Uterus (tissue), 4 donors: ENCODE measurements around the gene CABP7. TPM values are rescaled to one million over a fixed set of nuclear protein-coding genes. Genes with fewer than 3 reads are reported as not detected.

Experiments
- DNase-seq, 2 donors: peaks; one replicate each; pipeline ENCODE4 v3.0.0-alpha.2; 2019 to 2020
- H3K27ac ChIP-seq, 2 donors: fragments of 200-600 bp; sonication (generic); 1 replicate in 1 of 2; 2 replicates in 1 of 2; pipeline ENCODE4 v1.5.1; 2016 to 2018
- H3K27me3 ChIP-seq, 2 donors: fragments of 200-600 bp; sonication (generic); one replicate each; pipeline ENCODE4 v1.5.1; 2018 to 2019; ENCODE audit warnings: control low read depth in 1 of 2
- H3K36me3 ChIP-seq, 2 donors: fragments of 200-600 bp; sonication (generic); one replicate each; pipeline ENCODE4 v1.5.1; 2019; ENCODE audit warnings: control low read depth in 1 of 2
- H3K4me1 ChIP-seq, 2 donors: fragments of 200-600 bp; sonication (generic); one replicate each; pipeline ENCODE4 v1.5.1; 2018 to 2019; ENCODE audit warnings: control low read depth in 1 of 2
- H3K4me3 ChIP-seq, 2 donors: fragments of 200-600 bp; sonication (generic); 1 replicate in 1 of 2; 2 replicates in 1 of 2; pipeline ENCODE4 v1.5.1; 2018 to 2019; ENCODE audit warnings: mild to moderate bottlenecking in 1 of 2
- H3K9me3 ChIP-seq, 2 donors: fragments of 200-600 bp; sonication (generic); one replicate each; pipeline ENCODE4 v1.5.1; 2019; ENCODE audit warnings: control low read depth in 1 of 2
- CTCF ChIP-seq, 4 experiments: fragments of 200-600 bp in 2 of 4; fragments of 450-650 bp in 2 of 4; sonication (generic) in 2 of 4; IDR thresholded peaks; one replicate each; pipeline ENCODE4 v1.5.1; 2016 to 2019; ENCODE audit warnings: antibody characterized with exemption in 4 of 4, mild to moderate bottlenecking in 2 of 4, moderate library complexity in 1 of 4
- POLR2A ChIP-seq, 2 donors: fragments of 450-650 bp; IDR thresholded peaks; one replicate each; pipeline ENCODE4 v1.6.1; 2016; ENCODE audit warnings: antibody characterized with exemption in 2 of 2, mild to moderate bottlenecking in 1 of 2, moderate library complexity in 1 of 2
- intact Hi-C: fragments of 100-400 bp; cut with DNase I; formaldehyde crosslinking; loops from one replicate; pipeline ENCODE4 v1.15.1; 2023; ENCODE audit warnings: low total_unique reads
- total RNA-seq, 4 donors: library from RNA; depleted of rRNA in 3 of 4; stranded (reverse); fragments of >200 nt in 3 of 4; gene quantifications; one replicate each; pipeline versions ENCODE4 v1.1.0 to v1.2.4, GENCODE V29; 2014 to 2023
- donor health status: DM: yes; HTN: yes; CAD: no.

Gene CABP7
- total RNA-seq, 4 donors from 2014 or later: 0.14 TPM; not detected in 3

DNA sequence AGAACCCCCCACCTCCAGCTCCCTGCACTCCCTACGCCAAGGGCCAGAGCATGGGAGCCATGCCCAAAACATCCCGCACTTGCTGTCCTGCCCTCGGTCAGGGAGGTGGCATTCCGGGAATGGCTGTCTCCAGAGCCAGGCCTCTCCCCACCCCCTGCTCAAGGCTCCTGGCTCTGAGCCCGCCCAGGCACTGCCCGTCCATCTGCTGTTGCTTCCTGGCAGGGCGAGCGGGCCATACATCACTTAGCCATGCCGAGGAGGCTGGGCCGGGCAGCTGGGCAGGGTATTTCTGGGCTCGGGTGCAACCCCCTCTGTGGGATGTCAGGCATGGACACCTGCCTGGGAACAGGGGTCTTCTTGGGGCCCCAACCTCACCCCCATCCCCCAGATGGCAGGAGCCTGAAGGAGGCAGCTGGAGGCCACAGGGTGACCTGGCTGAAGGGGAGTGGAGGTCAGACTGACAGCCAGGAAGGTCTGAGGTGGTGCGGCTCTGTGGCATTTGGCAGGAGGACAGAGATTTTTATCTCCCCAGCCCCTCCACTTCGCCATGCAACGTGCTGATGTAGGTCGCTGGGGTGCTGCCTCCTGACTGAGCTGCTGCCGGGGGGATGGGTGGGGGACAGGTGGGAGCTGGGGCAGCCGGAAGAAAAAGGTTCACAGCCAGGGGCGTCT is 8.7 kb upstream of the CABP7 start:
- no peaks in the 10 kb centered on the region for H3K27me3 ChIP-seq
- H3K4me3 ChIP-seq: no peak overlapping the region
- no peaks in the 10 kb centered on the region for H3K36me3 ChIP-seq
- H3K4me1 ChIP-seq: no peaks in the 10 kb centered on the region
- intact Hi-C loops: no loop called here
- H3K27ac ChIP-seq: no peak overlapping the region
- no peaks in the 10 kb centered on the region for H3K9me3 ChIP-seq
- TF ChIP-seq CTCF (IDR thresholded peaks at IDR 0.05) (no peak), POLR2A (IDR thresholded peaks at IDR 0.05) (no peak)
- no peak for DNase-seq

DNA sequence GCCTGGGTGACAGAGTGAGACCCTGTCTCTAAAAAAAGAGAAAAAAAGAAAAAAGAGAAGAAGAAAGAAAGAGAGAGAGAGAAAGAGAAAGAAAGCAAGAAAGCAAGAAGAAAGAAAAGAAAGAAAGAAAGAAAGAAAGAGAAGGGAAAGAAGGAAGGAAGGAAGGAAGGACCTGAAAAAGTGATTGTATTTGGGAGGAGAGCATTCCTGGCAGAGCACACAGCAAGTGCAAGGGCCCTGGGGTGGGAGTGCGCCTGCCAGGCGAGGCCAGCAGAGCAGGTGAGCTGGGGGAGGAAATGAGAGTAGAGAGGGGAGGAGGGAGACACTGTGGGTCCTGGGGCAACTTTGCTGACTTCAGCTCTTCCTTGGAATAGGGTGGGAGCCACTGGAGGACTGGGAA is 7.7 kb upstream of the CABP7 start:
- no peak for DNase-seq
- Histone ChIP-seq H3K27ac (no peak overlapping the region), H3K36me3 (no peaks in the 10 kb centered on the region), H3K27me3 (no peaks in the 10 kb centered on the region), H3K9me3 (no peaks in the 10 kb centered on the region), H3K4me1 (no peaks in the 10 kb centered on the region), H3K4me3 (no peak overlapping the region)
- intact Hi-C loops: no loop called here
- no peak for TF ChIP-seq CTCF (IDR thresholded peaks at IDR 0.05)
- TF ChIP-seq POLR2A (IDR thresholded peaks at IDR 0.05): no peak

GRCh38 chr22:29713156-29713727 is 6.6 kb upstream of the CABP7 start:
- intact Hi-C loops: no loop called here
- no peak for TF ChIP-seq POLR2A (IDR thresholded peaks at IDR 0.05)
- TF ChIP-seq CTCF (IDR thresholded peaks at IDR 0.05): no peak
- no peaks in the 10 kb centered on the region for H3K9me3 ChIP-seq
- DNase-seq: no peak
- no peak overlapping the region for H3K4me3 ChIP-seq
- H3K4me1 ChIP-seq: no peaks in the 10 kb centered on the region
- no peak overlapping the region for H3K27ac ChIP-seq
- H3K36me3 ChIP-seq: no peaks in the 10 kb centered on the region
- H3K27me3 ChIP-seq: no peaks in the 10 kb centered on the region

GRCh38 chr22:29715240-29715639 is 4.6 kb upstream of the CABP7 start:
- Histone ChIP-seq H3K9me3 (no peaks in the 10 kb centered on the region), H3K4me3 (no peak overlapping the region), H3K36me3 (no peaks in the 10 kb centered on the region), H3K27me3 (peaks cover 0 to 5% of the 10 kb centered on the region in 2 donors), H3K27ac (no peak overlapping the region), H3K4me1 (peaks cover 0 to under 1% of the 10 kb centered on the region in 2 donors)
- DNase-seq: no peak
- no peak for TF ChIP-seq POLR2A (IDR thresholded peaks at IDR 0.05)
- no peak for TF ChIP-seq CTCF (IDR thresholded peaks at IDR 0.05)
- intact Hi-C loops: no loop called here

- Histone ChIP-seq H3K27ac (no peak overlapping the region), H3K27me3 (peaks cover 0 to 5% of the 10 kb centered on the region in 2 donors), H3K4me1 (peaks cover 0 to 5% of the 10 kb centered on the region in 2 donors), H3K9me3 (no peaks in the 10 kb centered on the region), H3K4me3 (no peak overlapping the region), H3K36me3 (no peaks in the 10 kb centered on the region)
- TF ChIP-seq CTCF (IDR thresholded peaks at IDR 0.05) (no peak), POLR2A (IDR thresholded peaks at IDR 0.05) (no peak)
- intact Hi-C loops: no loop called here
- DNase-seq: no peak
Observed at GRCh38 chr22:29715705-29716104, 4.1 kb upstream of the CABP7 start.
